WERI-Rb-1 (cell line): Measurements from ENCODE around the gene SLC4A5.

Experiments
- DNase-seq: peaks from one replicate; pipeline ENCODE4 v3.0.0-alpha.2; 2020
- H3K27ac ChIP-seq: fragments of 250-450 bp; sonication (Bioruptor Pico); 2 replicates; pipeline ENCODE4 v1.5.1; 2020; ENCODE audit warnings: mild to moderate bottlenecking, moderate library complexity
- H3K27me3 ChIP-seq: fragments of 250-450 bp; sonication (Bioruptor Pico); 2 replicates; pipeline ENCODE4 v1.5.1; 2021; ENCODE audit warnings: mild to moderate bottlenecking, low read depth, moderate library complexity; ENCODE audit not compliant: insufficient read depth, severe bottlenecking
- H3K36me3 ChIP-seq: fragments of 250-450 bp; sonication (Bioruptor Pico); 2 replicates; pipeline ENCODE4 v1.5.1; 2020; ENCODE audit warnings: mild to moderate bottlenecking, moderate library complexity
- H3K4me3 ChIP-seq: 2 replicates; pipeline ENCODE4 v1.5.1; 2011; ENCODE audit warnings: low read depth, mild to moderate bottlenecking, control low read depth, low read length
- H3K9me3 ChIP-seq: fragments of 250-450 bp; sonication (Bioruptor Pico); 2 replicates; pipeline ENCODE4 v1.5.1; 2021; ENCODE audit warnings: mild to moderate bottlenecking, moderate library complexity; ENCODE audit not compliant: severe bottlenecking
- CTCF ChIP-seq: IDR thresholded peaks from 2 replicates; pipeline ENCODE4 v1.5.1; 2011; ENCODE audit warnings: low read depth, mild to moderate bottlenecking, control low read depth, inconsistent platforms, low read length

Gene SLC4A5

GRCh38 chr2:74379851-74380789 is 36.9 kb upstream of the SLC4A5 start, which contains the start of gene DCTN1:
Gene DCTN1 (minus strand): TSS chr2:74380311. CDS start chr2:74380037, 274 bp downstream.
- H3K36me3 ChIP-seq = peaks cover 32% of the 10 kb centered on the region
- H3K27ac ChIP-seq = peak within 1 kb of the TSS; percentile 48

GRCh38 chr2:74378007-74378406 is 34.8 kb upstream of the SLC4A5 start:
- no peaks in the 10 kb centered on the region for H3K9me3 ChIP-seq
- no peak overlapping the region for H3K27ac ChIP-seq

More at GRCh38 chr2:74379851-74380789, 36.9 kb upstream of the SLC4A5 start, which contains the start of gene DCTN1:
- no peak for TF ChIP-seq CTCF
- no peaks in the 10 kb centered on the region for H3K27me3 ChIP-seq
- H3K9me3 ChIP-seq = no peaks in the 10 kb centered on the region
- H3K4me3 ChIP-seq = peak within 1 kb of the TSS; percentile 38
- peak; percentile 73 for DNase-seq

DNA sequence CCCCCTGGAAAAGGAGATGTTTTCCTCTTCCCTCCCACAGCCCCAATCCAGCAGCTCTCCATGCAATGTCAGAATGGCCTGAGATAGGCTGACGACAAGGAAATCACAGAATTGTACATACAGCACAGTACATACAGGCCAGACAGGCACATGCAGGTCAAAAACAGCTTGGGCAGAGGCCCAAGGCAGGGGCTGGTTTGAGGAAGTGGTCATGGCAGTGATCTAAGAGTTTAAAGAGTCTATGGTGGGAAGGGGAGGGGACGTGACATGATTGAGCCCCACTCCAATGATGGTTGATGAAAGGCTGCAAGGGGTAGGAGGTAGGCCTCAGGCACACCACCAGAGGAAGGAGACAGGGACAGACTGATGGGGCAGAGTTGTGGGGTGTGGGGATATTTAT is 32.6 kb upstream of the SLC4A5 start:
- Histone ChIP-seq H3K27me3 (no peaks in the 10 kb centered on the region), H3K36me3 (peaks cover 45% of the 10 kb centered on the region), H3K9me3 (no peaks in the 10 kb centered on the region), H3K4me3 (no peak overlapping the region), H3K27ac (no peak overlapping the region)
- no peak for TF ChIP-seq CTCF
- DNase-seq = no peak

More at GRCh38 chr2:74378007-74378406, 34.8 kb upstream of the SLC4A5 start:
- H3K36me3 ChIP-seq = peaks cover 24% of the 10 kb centered on the region
- no peak for DNase-seq
- no peaks in the 10 kb centered on the region for H3K27me3 ChIP-seq
- no peak overlapping the region for H3K4me3 ChIP-seq
- TF ChIP-seq CTCF = no peak

DNA sequence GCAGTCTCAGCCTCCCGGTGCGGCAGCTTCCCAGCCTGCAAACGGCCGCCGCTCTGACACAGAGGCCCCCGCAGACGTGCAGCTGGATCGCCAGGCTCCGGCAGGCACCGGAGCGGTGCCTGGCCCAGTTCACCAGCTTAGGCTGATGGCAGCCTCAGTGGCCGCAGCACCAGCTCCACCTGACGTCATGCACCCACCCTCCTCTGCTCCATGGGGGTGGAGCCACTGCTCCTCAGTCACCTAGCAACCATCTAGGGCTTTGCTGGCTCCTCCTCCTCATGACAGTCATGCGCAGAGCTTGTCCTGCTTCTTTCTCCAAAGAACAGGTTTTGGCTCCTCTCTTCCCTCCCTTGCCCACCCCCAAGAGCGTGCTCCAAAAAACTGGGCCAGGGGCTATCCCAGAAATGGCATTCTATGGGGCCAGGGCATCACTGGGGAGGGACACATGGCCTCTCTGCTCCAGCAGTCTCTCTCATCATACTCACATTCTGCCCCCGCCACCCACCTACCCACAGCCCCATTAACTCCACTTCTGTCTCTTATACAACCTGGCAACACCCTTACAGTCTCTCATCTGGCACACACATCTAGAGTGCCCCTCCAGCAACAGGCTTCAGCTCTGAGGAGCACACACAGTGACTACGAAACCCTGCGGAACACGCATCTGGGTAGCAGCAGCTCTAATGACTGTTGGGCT is 31.4 kb upstream of the SLC4A5 start:
- Histone ChIP-seq H3K9me3 (no peaks in the 10 kb centered on the region), H3K27ac (peak overlapping the region; percentile 71), H3K4me3 (peak overlapping the region; percentile 65), H3K36me3 (peaks cover 57% of the 10 kb centered on the region), H3K27me3 (no peaks in the 10 kb centered on the region)
- DNase-seq = peak; percentile 94
- no peak for TF ChIP-seq CTCF

DNA sequence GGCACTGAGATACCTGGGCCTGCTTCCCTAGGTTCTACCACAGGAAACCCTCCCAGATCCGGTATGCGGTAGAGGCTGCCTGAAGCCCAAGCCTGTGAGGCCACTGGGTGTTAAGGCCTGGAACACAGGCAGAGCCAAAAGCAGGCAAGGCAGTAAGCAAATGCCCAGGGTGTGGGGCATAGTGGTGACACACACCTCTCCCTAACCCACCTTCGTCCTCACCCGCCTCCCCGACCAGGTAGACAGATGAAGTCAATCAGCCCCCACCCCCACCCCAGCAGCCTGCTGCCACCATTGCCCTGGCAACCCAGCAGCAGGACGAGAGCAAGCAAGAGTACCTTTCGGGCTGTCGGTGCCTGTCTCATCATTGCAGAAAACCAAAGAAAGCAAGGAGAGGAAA is 30.8 kb upstream of the SLC4A5 start:
- peak; percentile 45 for DNase-seq
- H3K4me3 ChIP-seq = peak overlapping the region; percentile 65

More for the DNA sequence above, 30.8 kb upstream of the SLC4A5 start:
- TF ChIP-seq CTCF = no peak
- Histone ChIP-seq H3K9me3 (no peaks in the 10 kb centered on the region), H3K27me3 (no peaks in the 10 kb centered on the region), H3K27ac (peak overlapping the region; percentile 71), H3K36me3 (peaks cover 64% of the 10 kb centered on the region)
